ENCODE measurements around the gene HJV. TPM values are rescaled to one million over a fixed set of nuclear protein-coding genes. Genes with fewer than 3 reads are reported as not detected.

Gene HJV
- total and polyA plus RNA-seq, 2 of the 4 experiments (the other 2 are of a cell fraction): not detected

DNA sequence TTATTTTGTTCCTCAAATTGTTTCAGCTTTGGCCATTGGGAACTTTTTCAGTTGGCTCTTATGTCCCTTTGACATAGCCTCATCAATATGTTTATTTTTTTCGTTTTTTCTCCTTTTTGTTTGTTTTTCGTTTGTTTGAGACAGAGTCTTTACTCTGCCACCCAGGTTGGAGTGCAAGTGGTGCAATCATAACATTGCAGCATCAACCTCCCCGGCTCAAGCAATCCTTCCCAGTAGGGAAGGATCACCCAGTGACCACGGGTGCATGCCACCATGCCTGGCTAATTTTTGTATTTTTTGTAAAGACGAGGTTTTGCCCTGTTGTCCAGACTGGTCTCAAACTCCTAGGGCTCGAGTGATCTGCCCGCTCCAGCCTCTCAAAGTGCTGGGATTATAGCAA lies 49.0 kb downstream of the HJV start:
- no peak overlapping the region for H3K56ac ChIP-seq (ENCODE audit: extremely low read depth, insufficient read depth, low read length)
- H3K14ac ChIP-seq (replicated peaks; ENCODE audit: low read depth, low read length): no peak overlapping the region
- TF ChIP-seq MAFK (IDR thresholded peaks at IDR 0.05; ENCODE audit: low read depth, low read length): no peak
- TF ChIP-seq FOS (IDR thresholded peaks at IDR 0.05; ENCODE audit: low read depth, low read length): no peak
- TF ChIP-seq POLR2A (IDR thresholded peaks at IDR 0.05; ENCODE audit: low read depth, low read length): no peak
- no peak for TF ChIP-seq RAD21 (IDR thresholded peaks at IDR 0.05; ENCODE audit: low read length)
- TF ChIP-seq MXI1 (IDR thresholded peaks at IDR 0.05; ENCODE audit: borderline replicate concordance, low read depth, low read length): no peak
- no peak for TF ChIP-seq CHD1 (IDR thresholded peaks at IDR 0.05; ENCODE audit: low read depth, low read length)
- TF ChIP-seq CEBPB (IDR thresholded peaks at IDR 0.05; ENCODE audit: low read depth, low read length): 0 out of 2 replicates have a peak, but pooled peaks have one; percentile 22
- ATAC-seq (ENCODE audit: low read depth) (no peak; the same call in 1 of the 2 replicates), DNase-seq (no peak)
- CTCF ChIA-PET: no interaction called here
- intact Hi-C loops (cut with micrococcal nuclease): no loop called here
- H2AFZ ChIP-seq (replicated peaks; ENCODE audit: low read length, poor library complexity): no peak overlapping the region
- H4K20me1 ChIP-seq (ENCODE audit: insufficient read depth, low read length): no peaks in the 10 kb centered on the region
- no peak overlapping the region for H2AK9ac ChIP-seq (replicated peaks; ENCODE audit: low read depth, low read length, poor library complexity)
- no peak overlapping the region for H3K4me3 ChIP-seq (ENCODE audit: insufficient read depth, low read depth, low read length)
- no peak overlapping the region for H3K27ac ChIP-seq (ENCODE audit: insufficient read depth, low read length)
- H2BK15ac ChIP-seq (ENCODE audit: low read depth, low read length): no peak overlapping the region
- POLR2A ChIA-PET (ENCODE audit: unreplicated experiment): no interaction called here
- no peak overlapping the region for H4K91ac ChIP-seq (ENCODE audit: insufficient read depth, low read depth, low read length)
- H3K18ac ChIP-seq (ENCODE audit: low read depth, low read length): no peak overlapping the region
- no peak overlapping the region for H4K5ac ChIP-seq (ENCODE audit: low read depth, low read length)
- H3K9me3 ChIP-seq (ENCODE audit: control insufficient read depth, insufficient read depth, low read length): no peaks in the 10 kb centered on the region
- no peak overlapping the region for H2AK5ac ChIP-seq (ENCODE audit: low read depth, low read length)
- in situ Hi-C loops (cut with MboI; ENCODE audit: low sequenced_read_pairs): loop anchor here (5.0 kb wide), 1 partner anchor 35 kb away; no protein-coding TSS in a partner anchor
- H3K27me3 ChIP-seq (ENCODE audit: control insufficient read depth, insufficient read depth, low read length): no peaks in the 10 kb centered on the region
- H2BK5ac ChIP-seq (ENCODE audit: low read depth, low read length, poor library complexity, severe bottlenecking): no peak overlapping the region
- H3K9me1 ChIP-seq (ENCODE audit: insufficient read depth, low read length): no peaks in the 10 kb centered on the region; the same call in 1 of the 2 replicates
- no TSS peak for BruUV-seq (replicated peaks)
- no peak overlapping the region for H3K23ac ChIP-seq (ENCODE audit: low read depth, low read length)
- no peaks in the 10 kb centered on the region for H3K36me3 ChIP-seq (ENCODE audit: control insufficient read depth, insufficient read depth, low read length)
- peaks cover 3 to 4% of the 10 kb centered on the region in 2 experiments; a peak in 3 of 4 replicates for H3K79me1 ChIP-seq (ENCODE audit: low read depth in 1 of 2, low read length in 2 of 2)
- H3K4me1 ChIP-seq (ENCODE audit: control insufficient read depth, insufficient read depth, low read length): no peaks in the 10 kb centered on the region
- dilution Hi-C loops (cut with HindIII; ENCODE audit: low sequenced_read_pairs, unreplicated experiment): no loop called here
- no peak overlapping the region for H4K8ac ChIP-seq (ENCODE audit: low read depth in 2 of 2, low read length in 2 of 2)
- no peak overlapping the region for H3K4ac ChIP-seq (ENCODE audit: low read depth, low read length)
- no peak overlapping the region for H2BK20ac ChIP-seq (ENCODE audit: low read depth, low read length)
- H2BK120ac ChIP-seq (ENCODE audit: low read depth, low read length): no peak overlapping the region
- no peak overlapping the region for H3K4me2 ChIP-seq (ENCODE audit: low read depth, low read length)
- H3K9ac ChIP-seq (ENCODE audit: low read depth, low read length): no peak overlapping the region
- WGBS, 2 experiments (ENCODE audit: extremely low coverage in 2 of 2, insufficient read length in 1 of 2): no CpG with 5 or more reads among the region's 7 CpGs

Small RNAs within 50 kb of the gene (microRNA-seq; reads per million reads assigned to microRNA genes)
- 4.1 reads per million for gene RNVU1-6 (ENCODE audit: insufficient read depth, insufficient read length)

Small RNAs within 50 kb of the gene (small RNA-seq; reads per million reads assigned to genes)
- gene RNVU1-6: 6.7 to 348 (median 43.5) reads per million in 5 experiments

Other genes with a start within 250 kb of the HJV start
- gene RNF115, start 197.6 kb downstream of the HJV start, total RNA-seq (2012; rRNA removed): 22.5 and 22.9 TPM in 2 replicates
- gene RNF115, start 197.6 kb downstream of the HJV start, polyA plus RNA-seq (2012; rRNA removed): 11.5 and 13.5 TPM in 2 replicates
- gene POLR3C, start 197.5 kb downstream of the HJV start, total RNA-seq (2012; rRNA removed): 69.4 and 94.1 TPM in 2 replicates
- 47.0 and 49.4 TPM in 2 replicates for gene POLR3C, start 197.5 kb downstream of the HJV start, polyA plus RNA-seq (2012; rRNA removed)
- gene NUDT17, start 176.1 kb downstream of the HJV start, total RNA-seq (2012; rRNA removed): 2.3 and 2.8 TPM in 2 replicates
- gene NUDT17, start 176.1 kb downstream of the HJV start, polyA plus RNA-seq (2012; rRNA removed): 1.6 and 2.8 TPM in 2 replicates
- gene PIAS3, start 162.7 kb downstream of the HJV start, total RNA-seq (2012; rRNA removed): 10.8 and 11.1 TPM in 2 replicates
- gene PIAS3, start 162.7 kb downstream of the HJV start, polyA plus RNA-seq (2012; rRNA removed): 52.9 and 53.7 TPM in 2 replicates
- 0.90 and 1.1 TPM in 2 replicates for gene ANKRD35, start 135.9 kb downstream of the HJV start, total RNA-seq (2012; rRNA removed)
- 2.4 TPM in 2 replicates for gene ANKRD35, start 135.9 kb downstream of the HJV start, polyA plus RNA-seq (2012; rRNA removed)
- 0.83 and 0.90 TPM in 2 replicates for gene ITGA10, start 111.7 kb downstream of the HJV start, total RNA-seq (2012; rRNA removed)
- 1.3 TPM in 2 replicates for gene ITGA10, start 111.7 kb downstream of the HJV start, polyA plus RNA-seq (2012; rRNA removed)
- gene PEX11B, start 103.0 kb downstream of the HJV start, total RNA-seq (2012; rRNA removed): 15.4 and 19.7 TPM in 2 replicates
- gene PEX11B, start 103.0 kb downstream of the HJV start, polyA plus RNA-seq (2012; rRNA removed): 22.5 and 24.3 TPM in 2 replicates
- gene RBM8A, start 94.3 kb downstream of the HJV start, total RNA-seq (2012; rRNA removed): 94.1 and 228 TPM in 2 replicates
- gene RBM8A, start 94.3 kb downstream of the HJV start, polyA plus RNA-seq (2012; rRNA removed): 203 and 251 TPM in 2 replicates
- gene LIX1L, start 63.7 kb downstream of the HJV start, total RNA-seq (2012; rRNA removed): 14.7 and 18.3 TPM in 2 replicates
- 26.9 and 28.8 TPM in 2 replicates for gene LIX1L, start 63.7 kb downstream of the HJV start, polyA plus RNA-seq (2012; rRNA removed)
- gene ANKRD34A, start 57.2 kb downstream of the HJV start, total RNA-seq (2012; rRNA removed): 0.56 and 0.90 TPM in 2 replicates
- 1.9 and 2.3 TPM in 2 replicates for gene ANKRD34A, start 57.2 kb downstream of the HJV start, polyA plus RNA-seq (2012; rRNA removed)
- gene POLR3GL, start 57.0 kb downstream of the HJV start, total RNA-seq (2012; rRNA removed): 7.9 and 10.3 TPM in 2 replicates
- gene POLR3GL, start 57.0 kb downstream of the HJV start, polyA plus RNA-seq (2012; rRNA removed): 15.3 and 16.3 TPM in 2 replicates
- 60.0 and 77.2 TPM in 2 replicates for gene TXNIP, start 25.2 kb downstream of the HJV start, total RNA-seq (2012; rRNA removed)
- 21.8 and 36.4 TPM in 2 replicates for gene TXNIP, start 25.2 kb downstream of the HJV start, polyA plus RNA-seq (2012; rRNA removed)
- gene NBPF10, start 123.1 kb upstream of the HJV start, total RNA-seq (2012; rRNA removed): 1.1 and 1.4 TPM in 2 replicates
- 0.86 and 0.91 TPM in 2 replicates for gene NBPF10, start 123.1 kb upstream of the HJV start, polyA plus RNA-seq (2012; rRNA removed)
- gene NOTCH2NLA, start 207.3 kb upstream of the HJV start, total RNA-seq (2012; rRNA removed): 51.7 and 55.4 TPM in 2 replicates
- gene NOTCH2NLA, start 207.3 kb upstream of the HJV start, polyA plus RNA-seq (2012; rRNA removed): 23.6 and 24.8 TPM in 2 replicates

All from IMR-90 (cell line).